Sigmoid colon (tissue), 7 donors: ENCODE results near the gene PELO. TPM values are rescaled to one million over a fixed set of nuclear protein-coding genes. Genes with fewer than 3 reads are reported as not detected.

Source experiments
- DNase-seq: peaks from one replicate; pipeline ENCODE4 v3.0.0-alpha.2; 2019
- H3K27ac ChIP-seq, 4 donors: fragments of 200-600 bp; sonication (generic); one replicate each; pipeline ENCODE4 v1.5.1; 2016 to 2019; ENCODE audit warnings: mild to moderate bottlenecking in 1 of 4
- H3K27me3 ChIP-seq, 3 donors: fragments of 200-600 bp; sonication (generic); one replicate each; pipeline ENCODE4 v1.5.1; 2019; ENCODE audit warnings: mild to moderate bottlenecking in 1 of 3
- H3K36me3 ChIP-seq, 4 donors: fragments of 200-600 bp; sonication (generic); one replicate each; pipeline ENCODE4 v1.5.1; 2016 to 2019
- H3K4me1 ChIP-seq, 4 donors: fragments of 200-600 bp; sonication (generic); one replicate each; pipeline ENCODE4 v1.5.1; 2017 to 2019
- H3K4me3 ChIP-seq, 4 donors: fragments of 200-600 bp; sonication (generic); one replicate each; pipeline ENCODE4 v1.5.1; 2017 to 2019; ENCODE audit warnings: mild to moderate bottlenecking in 2 of 4, moderate library complexity in 1 of 4
- H3K9me3 ChIP-seq, 4 donors: fragments of 200-600 bp in 3 of 4; sonication (generic) in 3 of 4; one replicate each; pipeline versions ENCODE4 v1.5.1 to v1.6.1; 2013 to 2019
- CTCF ChIP-seq, 4 experiments: fragments of 450-650 bp in 3 of 4; fragments of 200-600 bp in 1 of 4; IDR thresholded peaks; one replicate each; pipeline ENCODE4 v1.5.1; 2016 to 2019; ENCODE audit warnings: antibody characterized with exemption in 4 of 4, mild to moderate bottlenecking in 3 of 4, moderate library complexity in 2 of 4
- EP300 ChIP-seq, 4 donors: sonication (generic); formaldehyde crosslinking; IDR thresholded peaks; one replicate each; pipeline ENCODE4 v1.6.1; 2017; ENCODE audit warnings: antibody characterized with exemption in 4 of 4
- POLR2A ChIP-seq, 2 donors: fragments of 450-650 bp; IDR thresholded peaks; one replicate each; pipeline ENCODE4 v1.6.1; 2016; ENCODE audit warnings: antibody characterized with exemption in 2 of 2, mild to moderate bottlenecking in 2 of 2, moderate library complexity in 2 of 2
- POLR2AphosphoS5 ChIP-seq, 4 donors: sonication (generic); formaldehyde crosslinking; IDR thresholded peaks; one replicate each; pipeline ENCODE4 v1.6.1; 2017; ENCODE audit warnings: antibody characterized with exemption in 4 of 4
- WGBS, 2 donors: extraction: QIAGEN DNeasy Blood & Tissue Kit; methylation state at CpG; one replicate each; pipeline ENCODE4 v1.1.7; 2013; 5-methylcytosine and 5-hydroxymethylcytosine counted together
- intact Hi-C: fragments of 100-400 bp; cut with DNase I; formaldehyde crosslinking; loops from one replicate; pipeline ENCODE4 v1.15.1; 2023
- polyA plus RNA-seq, 3 donors: library from polyadenylated mRNA; stranded (reverse); fragments of 200-250 nt; gene quantifications; one replicate each; pipeline ENCODE4 v1.2.3, GENCODE V29; 2013
- total RNA-seq, 4 donors: library from RNA; depleted of rRNA; stranded (reverse); fragments of >200 nt; gene quantifications; one replicate each; pipeline ENCODE4 v1.1.0, GENCODE V29; 2016
- donor health status: healthy with polysubstance abuse.
- donor health status: Bipolar disorder and iron deficiency.
- donor health status: healthy.

Gene PELO, protein sequence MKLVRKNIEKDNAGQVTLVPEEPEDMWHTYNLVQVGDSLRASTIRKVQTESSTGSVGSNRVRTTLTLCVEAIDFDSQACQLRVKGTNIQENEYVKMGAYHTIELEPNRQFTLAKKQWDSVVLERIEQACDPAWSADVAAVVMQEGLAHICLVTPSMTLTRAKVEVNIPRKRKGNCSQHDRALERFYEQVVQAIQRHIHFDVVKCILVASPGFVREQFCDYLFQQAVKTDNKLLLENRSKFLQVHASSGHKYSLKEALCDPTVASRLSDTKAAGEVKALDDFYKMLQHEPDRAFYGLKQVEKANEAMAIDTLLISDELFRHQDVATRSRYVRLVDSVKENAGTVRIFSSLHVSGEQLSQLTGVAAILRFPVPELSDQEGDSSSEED
- total RNA-seq = 10 to 100 TPM; 37.1 to 60.1 (median 44.7) TPM
- 1 to 10 TPM; 3.9 to 8.3 (median 7.8) TPM for polyA plus RNA-seq

GRCh38 chr5:52787600-52788504, at the start of gene PELO, which contains the start of gene ITGA1:
Gene PELO, plus strand, starts transcription at chr5:52787916. Its CDS starts 12,479 bp downstream, at chr5:52800395.
Gene ITGA1, plus strand, starts transcription at chr5:52787916. Its CDS starts 438 bp downstream, at chr5:52788354.
- 1% methylated on average over 61 of the region's 61 CpGs for WGBS, 2 donors
- no peaks in the 10 kb centered on the region for H3K36me3 ChIP-seq
- intact Hi-C loops = loop anchor here (1.0 to 5.0 kb wide), 4 partner anchors 61 to 308 kb away; no protein-coding TSS in a partner anchor
- peaks cover 0 to 40% (median 26%) of the 10 kb centered on the region in 4 donors for H3K4me1 ChIP-seq
- H3K27ac ChIP-seq = peak within 1 kb of the TSS; percentile 91 to 97 (median 95)
- DNase-seq = peak; percentile 95
- TF ChIP-seq CTCF (IDR thresholded peaks at IDR 0.05) (peak in 1 of 4 experiments; percentile 22), POLR2AphosphoS5 (IDR thresholded peaks at IDR 0.05) (peak; percentile 70 to 85 (median 83)), EP300 (IDR thresholded peaks at IDR 0.05) (peak in 2 of 4 donors; percentile 3 to 10), POLR2A (IDR thresholded peaks at IDR 0.05) (peak; percentile 23 to 32)
- no peaks in the 10 kb centered on the region for H3K9me3 ChIP-seq
- peak within 1 kb of the TSS; percentile 75 to 83 (median 80) for H3K4me3 ChIP-seq
- no peaks in the 10 kb centered on the region for H3K27me3 ChIP-seq

- Histone ChIP-seq H3K4me1 (peaks cover 0 to under 1% (median 0%) of the 10 kb centered on the region in 4 donors), H3K27ac (no peak overlapping the region), H3K4me3 (no peak overlapping the region), H3K36me3 (no peaks in the 10 kb centered on the region), H3K27me3 (no peaks in the 10 kb centered on the region), H3K9me3 (no peaks in the 10 kb centered on the region)
- TF ChIP-seq POLR2AphosphoS5 (IDR thresholded peaks at IDR 0.05) (no peak), POLR2A (IDR thresholded peaks at IDR 0.05) (no peak), EP300 (IDR thresholded peaks at IDR 0.05) (no peak), CTCF (IDR thresholded peaks at IDR 0.05) (no peak)
- intact Hi-C loops = no loop called here
- no peak for DNase-seq
These were observed 49.6 kb upstream of the PELO start for GRCh38 chr5:52738095-52738506.

- no peak overlapping the region for H3K4me3 ChIP-seq
- H3K27me3 ChIP-seq = no peaks in the 10 kb centered on the region
- no peaks in the 10 kb centered on the region for H3K36me3 ChIP-seq
- 59 to 63% methylated on average over 2 of the region's 2 CpGs for WGBS, 2 donors
- no peak for DNase-seq
- H3K4me1 ChIP-seq = peaks cover 0 to 13% (median 2%) of the 10 kb centered on the region in 4 donors
- no peak for TF ChIP-seq EP300 (IDR thresholded peaks at IDR 0.05)
- TF ChIP-seq POLR2AphosphoS5 (IDR thresholded peaks at IDR 0.05) = no peak
- no peak for TF ChIP-seq CTCF (IDR thresholded peaks at IDR 0.05)
- no peak for TF ChIP-seq POLR2A (IDR thresholded peaks at IDR 0.05)
- no peak overlapping the region for H3K27ac ChIP-seq
- intact Hi-C loops = no loop called here
- H3K9me3 ChIP-seq = no peaks in the 10 kb centered on the region
These were observed 47.7 kb upstream of the PELO start for GRCh38 chr5:52740007-52740406.

- 70 to 85% methylated on average over 2 of the region's 2 CpGs for WGBS, 2 donors
- no peak for DNase-seq
- TF ChIP-seq EP300 (IDR thresholded peaks at IDR 0.05) (no peak), POLR2A (IDR thresholded peaks at IDR 0.05) (no peak), POLR2AphosphoS5 (IDR thresholded peaks at IDR 0.05) (no peak), CTCF (IDR thresholded peaks at IDR 0.05) (no peak)
- Histone ChIP-seq H3K9me3 (no peaks in the 10 kb centered on the region), H3K4me1 (peaks cover 0 to 13% (median 2%) of the 10 kb centered on the region in 4 donors), H3K27ac (no peak overlapping the region), H3K27me3 (no peaks in the 10 kb centered on the region), H3K36me3 (no peaks in the 10 kb centered on the region), H3K4me3 (no peak overlapping the region)
- intact Hi-C loops = no loop called here
These were observed 44.7 kb upstream of the PELO start for GRCh38 chr5:52743012-52743411.
